ENCODE measurements around the gene CDX1.

Gene CDX1

GRCh38 chr5:150202501-150202900 lies 35.9 kb downstream of the CDX1 start:
- no peaks in the 10 kb centered on the region for H3K27me3 ChIP-seq (ENCODE audit: low read length)
- H3K27ac ChIP-seq (ENCODE audit: low read depth, low read length): no peak overlapping the region
- H2AFZ ChIP-seq (ENCODE audit: low read depth, low read length, severe bottlenecking): no peak overlapping the region
- H3K9ac ChIP-seq (ENCODE audit: low read length): no peak overlapping the region
- no peak for TF ChIP-seq EZH2phosphoT487 (conservative IDR thresholded peaks at IDR 0.05; ENCODE audit: low read length)
- TF ChIP-seq, protein P1, sequence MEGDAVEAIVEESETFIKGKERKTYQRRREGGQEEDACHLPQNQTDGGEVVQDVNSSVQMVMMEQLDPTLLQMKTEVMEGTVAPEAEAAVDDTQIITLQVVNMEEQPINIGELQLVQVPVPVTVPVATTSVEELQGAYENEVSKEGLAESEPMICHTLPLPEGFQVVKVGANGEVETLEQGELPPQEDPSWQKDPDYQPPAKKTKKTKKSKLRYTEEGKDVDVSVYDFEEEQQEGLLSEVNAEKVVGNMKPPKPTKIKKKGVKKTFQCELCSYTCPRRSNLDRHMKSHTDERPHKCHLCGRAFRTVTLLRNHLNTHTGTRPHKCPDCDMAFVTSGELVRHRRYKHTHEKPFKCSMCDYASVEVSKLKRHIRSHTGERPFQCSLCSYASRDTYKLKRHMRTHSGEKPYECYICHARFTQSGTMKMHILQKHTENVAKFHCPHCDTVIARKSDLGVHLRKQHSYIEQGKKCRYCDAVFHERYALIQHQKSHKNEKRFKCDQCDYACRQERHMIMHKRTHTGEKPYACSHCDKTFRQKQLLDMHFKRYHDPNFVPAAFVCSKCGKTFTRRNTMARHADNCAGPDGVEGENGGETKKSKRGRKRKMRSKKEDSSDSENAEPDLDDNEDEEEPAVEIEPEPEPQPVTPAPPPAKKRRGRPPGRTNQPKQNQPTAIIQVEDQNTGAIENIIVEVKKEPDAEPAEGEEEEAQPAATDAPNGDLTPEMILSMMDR (IDR thresholded peaks at IDR 0.05; ENCODE audit: insufficient read depth, low read length, poor library complexity, severe bottlenecking): no peak
- no peak overlapping the region for H3K4me3 ChIP-seq (ENCODE audit: insufficient read depth, low read length, poor library complexity, severe bottlenecking)
- H4K20me1 ChIP-seq (ENCODE audit: low read depth, low read length): no peaks in the 10 kb centered on the region
- no peaks in the 10 kb centered on the region for H3K79me2 ChIP-seq (ENCODE audit: insufficient read depth, low read length)
- no peaks in the 10 kb centered on the region for H3K9me2 ChIP-seq (replicated peaks; ENCODE audit: insufficient read depth, low read length)
- no peaks in the 10 kb centered on the region for H3F3A ChIP-seq (ENCODE audit: insufficient read depth)
- H3K36me3 ChIP-seq (ENCODE audit: low read length): no peaks in the 10 kb centered on the region
- H3K9me3 ChIP-seq (ENCODE audit: insufficient read depth, low read length): no peaks in the 10 kb centered on the region
- H3K4me2 ChIP-seq (ENCODE audit: low read depth, low read length, poor library complexity, severe bottlenecking): no peak overlapping the region

GRCh38 chr5:150203832-150204589 lies 37.4 kb downstream of the CDX1 start:
- H3K36me3 ChIP-seq (ENCODE audit: low read length): no peaks in the 10 kb centered on the region
- no peak overlapping the region for H2AFZ ChIP-seq (ENCODE audit: low read depth, low read length, severe bottlenecking)
- H3K27ac ChIP-seq (ENCODE audit: low read depth, low read length): no peak overlapping the region
- H3K4me3 ChIP-seq (ENCODE audit: insufficient read depth, low read length, poor library complexity, severe bottlenecking): no peak overlapping the region
- H4K20me1 ChIP-seq (ENCODE audit: low read depth, low read length): no peaks in the 10 kb centered on the region
- H3F3A ChIP-seq (ENCODE audit: insufficient read depth): no peaks in the 10 kb centered on the region
- no peak overlapping the region for H3K4me2 ChIP-seq (ENCODE audit: low read depth, low read length, poor library complexity, severe bottlenecking)
- no peak for TF ChIP-seq EZH2phosphoT487 (conservative IDR thresholded peaks at IDR 0.05; ENCODE audit: low read length)
- H3K9me2 ChIP-seq (replicated peaks; ENCODE audit: insufficient read depth, low read length): no peaks in the 10 kb centered on the region
- no peak overlapping the region for H3K9ac ChIP-seq (ENCODE audit: low read length)
- no peaks in the 10 kb centered on the region for H3K9me3 ChIP-seq (ENCODE audit: insufficient read depth, low read length)
- no peaks in the 10 kb centered on the region for H3K79me2 ChIP-seq (ENCODE audit: insufficient read depth, low read length)
- no peaks in the 10 kb centered on the region for H3K27me3 ChIP-seq (ENCODE audit: low read length)

GRCh38 chr5:150204590-150204960 lies 38.0 kb downstream of the CDX1 start:
- no peak overlapping the region for H3K27ac ChIP-seq (ENCODE audit: low read depth, low read length)
- H3K4me3 ChIP-seq (ENCODE audit: insufficient read depth, low read length, poor library complexity, severe bottlenecking): no peak overlapping the region
- no peaks in the 10 kb centered on the region for H4K20me1 ChIP-seq (ENCODE audit: low read depth, low read length)
- H2AFZ ChIP-seq (ENCODE audit: low read depth, low read length, severe bottlenecking): no peak overlapping the region
- no peaks in the 10 kb centered on the region for H3K27me3 ChIP-seq (ENCODE audit: low read length)
- no peaks in the 10 kb centered on the region for H3K9me2 ChIP-seq (replicated peaks; ENCODE audit: insufficient read depth, low read length)
- H3K4me2 ChIP-seq (ENCODE audit: low read depth, low read length, poor library complexity, severe bottlenecking): no peak overlapping the region
- TF ChIP-seq EZH2phosphoT487 (conservative IDR thresholded peaks at IDR 0.05; ENCODE audit: low read length): no peak
- TF ChIP-seq, protein P1 (IDR thresholded peaks at IDR 0.05; ENCODE audit: insufficient read depth, low read length, poor library complexity, severe bottlenecking): no peak
- H3F3A ChIP-seq (ENCODE audit: insufficient read depth): no peaks in the 10 kb centered on the region
- no peaks in the 10 kb centered on the region for H3K36me3 ChIP-seq (ENCODE audit: low read length)
- no peak overlapping the region for H3K9ac ChIP-seq (ENCODE audit: low read length)
- H3K9me3 ChIP-seq (ENCODE audit: insufficient read depth, low read length): no peaks in the 10 kb centered on the region
- H3K79me2 ChIP-seq (ENCODE audit: insufficient read depth, low read length): no peaks in the 10 kb centered on the region

DNA sequence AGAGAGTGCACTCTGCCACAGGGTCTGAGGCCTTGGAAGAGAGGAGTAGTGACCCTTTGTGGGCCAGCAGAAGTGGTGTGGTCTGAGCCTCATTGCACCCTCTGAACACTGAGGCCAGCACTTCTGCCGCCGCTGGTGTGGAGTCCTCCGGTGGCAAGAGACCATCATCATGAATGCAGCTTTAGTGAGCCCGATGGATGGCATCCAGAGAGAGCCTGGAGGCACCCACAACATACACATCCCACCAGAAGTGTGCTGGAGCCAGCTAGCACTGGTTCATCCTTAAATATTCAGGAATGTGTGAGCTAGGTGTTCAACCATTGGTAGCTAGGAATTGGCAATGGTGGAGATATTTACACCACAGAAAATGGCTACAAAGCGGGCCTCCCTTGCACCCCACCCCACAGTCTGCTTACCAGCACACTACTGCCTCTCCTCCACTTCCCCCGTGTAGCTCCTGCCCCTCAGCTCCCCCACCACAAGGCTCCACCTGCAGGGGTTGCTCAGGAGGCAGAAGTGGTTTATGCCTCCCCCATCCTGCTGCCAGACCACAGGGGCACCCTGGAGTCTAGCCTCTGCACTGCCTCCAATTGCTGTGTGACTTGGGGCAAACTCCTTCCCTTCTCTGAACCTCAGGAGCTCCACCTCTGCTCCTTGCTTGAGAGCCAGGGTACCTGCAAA lies 39.7 kb downstream of the CDX1 start:
- Histone ChIP-seq H3K79me2 (ENCODE audit: insufficient read depth, low read length) (no peaks in the 10 kb centered on the region), H3K27ac (ENCODE audit: low read depth, low read length) (no peak overlapping the region), H3K27me3 (ENCODE audit: low read length) (no peaks in the 10 kb centered on the region), H4K20me1 (ENCODE audit: low read depth, low read length) (no peaks in the 10 kb centered on the region), H3K9me2 (replicated peaks; ENCODE audit: insufficient read depth, low read length) (no peaks in the 10 kb centered on the region), H3K36me3 (ENCODE audit: low read length) (no peaks in the 10 kb centered on the region), H2AFZ (ENCODE audit: low read depth, low read length, severe bottlenecking) (no peak overlapping the region), H3K4me2 (ENCODE audit: low read depth, low read length, poor library complexity, severe bottlenecking) (no peak overlapping the region), H3K4me3 (ENCODE audit: insufficient read depth, low read length, poor library complexity, severe bottlenecking) (no peak overlapping the region), H3K9me3 (ENCODE audit: insufficient read depth, low read length) (no peaks in the 10 kb centered on the region), H3F3A (ENCODE audit: insufficient read depth) (no peaks in the 10 kb centered on the region), H3K9ac (ENCODE audit: low read length) (no peak overlapping the region)
- no peak for TF ChIP-seq EZH2phosphoT487 (conservative IDR thresholded peaks at IDR 0.05; ENCODE audit: low read length)
- TF ChIP-seq, protein P1 (IDR thresholded peaks at IDR 0.05; ENCODE audit: insufficient read depth, low read length, poor library complexity, severe bottlenecking): no peak

Measured in SU-DHL-6 (cell line).